GM12892 (cell line): ENCODE measurements around the gene SCGB1D2.

Experiments
- POLR2A ChIP-seq: IDR thresholded peaks from 2 replicates; pipeline ENCODE4 v1.6.1; 2011; ENCODE audit warnings: low read depth, low read length, control low read depth
- POLR2AphosphoS5 ChIP-seq: IDR thresholded peaks from 2 replicates; pipeline ENCODE4 v1.6.1; 2011; ENCODE audit warnings: low read depth, low read length, control low read depth
- TAF1 ChIP-seq: IDR thresholded peaks from 2 replicates; pipeline ENCODE4 v1.6.1; 2011; ENCODE audit warnings: low read depth, mild to moderate bottlenecking, control low read depth, low read length, borderline replicate concordance

DNA sequence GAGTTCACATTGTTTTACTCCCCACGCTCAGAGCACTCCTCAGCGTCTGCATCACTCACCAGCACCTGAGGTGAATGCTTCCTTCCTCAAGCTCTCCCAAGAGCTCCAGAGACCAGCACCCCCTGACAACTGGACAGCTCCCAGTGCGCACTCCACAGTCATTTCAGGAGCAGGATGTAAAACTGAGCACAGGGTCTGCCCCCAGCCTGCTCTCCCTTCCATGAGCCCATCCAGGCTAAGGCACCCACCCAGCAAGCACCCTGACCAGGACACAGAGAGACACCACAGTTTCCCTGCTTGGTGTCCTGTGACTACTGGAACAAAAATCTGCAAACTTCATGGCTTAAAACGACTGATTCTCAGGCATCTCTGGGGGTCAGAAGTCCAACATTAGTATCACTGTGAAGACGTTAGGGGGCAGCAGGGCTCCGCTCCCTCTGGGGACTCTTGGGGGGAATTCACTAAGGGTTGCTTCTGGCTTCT lies 3.3 kb downstream of the SCGB1D2 start:
- TF ChIP-seq POLR2A (no peak), POLR2AphosphoS5 (no peak), TAF1 (no peak)
